CD4-positive, alpha-beta T cell (primary cell): Measurements from ENCODE around the gene DNPH1. TPM values are rescaled to one million over a fixed set of nuclear protein-coding genes. Genes with fewer than 3 reads are reported as not detected.

ENCODE experiments used
- ATAC-seq: fragments of 200-7000 bp; cut with Tn5 transposase; one replicate; pipeline ENCODE4 v1.10.0; 2022; ENCODE audit warnings: mild to moderate bottlenecking; ENCODE audit not compliant: poor library complexity
- CTCF ChIA-PET: fragments of 350-600 bp; sonication (Branson Sonifier 250); formaldehyde crosslinking; loops from one replicate; lab custom pipeline; 2021; ENCODE audit warnings: antibody characterized with exemption, inconsistent platforms; lab: Charles Lee
- POLR2A ChIA-PET: fragments of 350-600 bp; sonication (Branson Sonifier 250); formaldehyde crosslinking; loops from one replicate; lab custom pipeline; 2021; ENCODE audit warnings: antibody characterized with exemption, inconsistent platforms; lab: Charles Lee
- DNase-seq, 14 experiments: peaks; one replicate each; pipeline ENCODE4 v3.0.0-alpha.2; 2013 to 2020; ENCODE audit warnings: mixed read lengths in 2 of 14
- H3K27ac ChIP-seq, 2 donors: one replicate each; pipeline versions ENCODE4 v1.5.1 to v1.7.0; 2013; ENCODE audit warnings: low read length in 2 of 2, low read depth in 1 of 2, mild to moderate bottlenecking in 1 of 2
- H3K27me3 ChIP-seq, 2 experiments: 1 replicate in 1 of 2; 2 replicates in 1 of 2; pipeline versions ENCODE4 v1.6.1 to v1.7.0; 2013; ENCODE audit warnings: low read length in 2 of 2, control low read depth in 1 of 2, mild to moderate bottlenecking in 1 of 2, moderate library complexity in 1 of 2; ENCODE audit not compliant: insufficient read depth in 2 of 2, control insufficient read depth in 1 of 2
- H3K36me3 ChIP-seq: one replicate; pipeline ENCODE4 v1.6.1; 2013; ENCODE audit warnings: low read length, control low read depth; ENCODE audit not compliant: insufficient read depth
- H3K4me1 ChIP-seq: one replicate; pipeline ENCODE4 v1.6.1; 2013; ENCODE audit warnings: low read length, control low read depth; ENCODE audit not compliant: insufficient read depth
- H3K4me3 ChIP-seq: one replicate; pipeline ENCODE4 v1.5.1; 2013; ENCODE audit warnings: mild to moderate bottlenecking, low read length, moderate library complexity
- H3K9me3 ChIP-seq, 2 experiments: 1 replicate in 1 of 2; 2 replicates in 1 of 2; pipeline versions ENCODE4 v1.6.1 to v1.7.0; 2013; ENCODE audit warnings: low read length in 2 of 2, mild to moderate bottlenecking in 2 of 2, control low read depth in 1 of 2, moderate library complexity in 1 of 2; ENCODE audit not compliant: control insufficient read depth in 1 of 2, insufficient read depth in 1 of 2
- H3K27ac Mint-ChIP-seq: one replicate; pipeline ENCODE4 v1.8.0; 2020; ENCODE audit warnings: mixed read lengths
- H3K27me3 Mint-ChIP-seq: one replicate; pipeline ENCODE4 v1.8.0; 2021; ENCODE audit warnings: mixed read lengths
- H3K36me3 Mint-ChIP-seq: one replicate; pipeline ENCODE4 v1.8.0; 2021; ENCODE audit warnings: low read depth, mixed read lengths
- H3K4me1 Mint-ChIP-seq: one replicate; pipeline ENCODE4 v1.8.0; 2021; ENCODE audit warnings: low read depth, mixed read lengths
- H3K4me3 Mint-ChIP-seq: one replicate; pipeline ENCODE4 v1.8.0; 2020; ENCODE audit warnings: mild to moderate bottlenecking, mixed read lengths
- H3K9me3 Mint-ChIP-seq: one replicate; pipeline ENCODE4 v1.8.0; 2020; ENCODE audit warnings: mixed read lengths
- CTCF ChIP-seq: fragments of 200-600 bp; IDR thresholded peaks from one replicate; pipeline ENCODE4 v1.8.0; 2022; ENCODE audit warnings: antibody characterized with exemption, mild to moderate bottlenecking
- intact Hi-C, 2 experiments: fragments of 100-400 bp; cut with DNase I in 1 of 2; cut with micrococcal nuclease in 1 of 2; formaldehyde crosslinking; loops; one replicate each; pipeline versions ENCODE4 v1.15.1 to v1.9.0; 2023 to 2025; cut with DNase I, micrococcal nuclease
- total RNA-seq, 174 experiments: library from RNA in 2 of 174; stranded (reverse) in 2 of 174; gene quantifications; one replicate each; pipeline ENCODE4 v1.2.3 and lab custom pipeline; 2021 to 2026

DNPH1 gene
- total RNA-seq, 2 experiments from 2014 or later = 27.3 to 30.6 TPM

- ATAC-seq = no peak
- POLR2A ChIA-PET = interaction anchor here (1.1 kb wide), 1 partner anchor 116 kb away, joined by 3 read pairs; no protein-coding TSS in a partner anchor
- CTCF ChIA-PET = interaction anchor here (1.0 kb wide), 1 partner anchor 9 kb away, joined by 3 read pairs; no protein-coding TSS in a partner anchor
These were observed 38.5 kb upstream of the DNPH1 start for GRCh38 chr6:43267619-43268354.

GRCh38 chr6:43265564-43265963, 36.3 kb upstream of the DNPH1 start:
- Mint-ChIP-seq H3K4me1 (peaks cover 9% of the 10 kb centered on the region), H3K27ac (no peak overlapping the region), H3K36me3 (no peaks in the 10 kb centered on the region), H3K27me3 (peaks cover 5% of the 10 kb centered on the region), H3K9me3 (no peaks in the 10 kb centered on the region), H3K4me3 (no peak overlapping the region)
- Histone ChIP-seq H3K27ac (no peak overlapping the region), H3K9me3 (no peaks in the 10 kb centered on the region), H3K4me1 (peaks cover 18% of the 10 kb centered on the region), H3K36me3 (no peaks in the 10 kb centered on the region), H3K27me3 (peaks cover 0 to 2% of the 10 kb centered on the region in 2 experiments), H3K4me3 (no peak overlapping the region)
- CTCF ChIA-PET = no interaction called here
- POLR2A ChIA-PET = no interaction called here
- DNase-seq = no peak
- intact Hi-C loops = loop anchor here in 1 of 2 experiments (5.0 kb wide), 1 partner anchor 72 kb away; no protein-coding TSS in a partner anchor
- no peak for ATAC-seq
- no peak for TF ChIP-seq CTCF

More at GRCh38 chr6:43267619-43268354, 38.5 kb upstream of the DNPH1 start:
- H3K27ac Mint-ChIP-seq = no peak overlapping the region
- Histone ChIP-seq H3K4me3 (no peak overlapping the region), H3K27me3 (peaks cover 0 to 2% of the 10 kb centered on the region in 2 experiments), H3K4me1 (peaks cover 18% of the 10 kb centered on the region), H3K9me3 (no peaks in the 10 kb centered on the region), H3K36me3 (no peaks in the 10 kb centered on the region), H3K27ac (no peak overlapping the region)
- intact Hi-C loops = loop anchor here in 1 of 2 experiments (5.0 kb wide), 1 partner anchor 70 kb away; no protein-coding TSS in a partner anchor
- no peaks in the 10 kb centered on the region for H3K36me3 Mint-ChIP-seq
- H3K4me3 Mint-ChIP-seq = peak overlapping the region; percentile 54
- no peak for DNase-seq
- H3K4me1 Mint-ChIP-seq = peaks cover 13% of the 10 kb centered on the region
- H3K9me3 Mint-ChIP-seq = no peaks in the 10 kb centered on the region
- no peak for TF ChIP-seq CTCF
- H3K27me3 Mint-ChIP-seq = peaks cover 9% of the 10 kb centered on the region

- intact Hi-C loops = loop anchor here (5.0 kb wide), 2 partner anchors 68 to 73 kb away; no protein-coding TSS in a partner anchor
- no peaks in the 10 kb centered on the region for H3K36me3 Mint-ChIP-seq
- H3K4me1 ChIP-seq = peaks cover 13% of the 10 kb centered on the region
- ATAC-seq (no peak), DNase-seq (no peak)
- no peak overlapping the region for H3K4me3 ChIP-seq
- H3K9me3 Mint-ChIP-seq = no peaks in the 10 kb centered on the region
- H3K9me3 ChIP-seq = no peaks in the 10 kb centered on the region
- H3K27me3 ChIP-seq = peaks cover 0 to 2% of the 10 kb centered on the region in 2 experiments
- H3K4me3 Mint-ChIP-seq = no peak overlapping the region
- H3K27ac Mint-ChIP-seq = no peak overlapping the region
- peaks cover 5% of the 10 kb centered on the region for H3K4me1 Mint-ChIP-seq
- H3K27me3 Mint-ChIP-seq = peaks cover 5% of the 10 kb centered on the region
- no peaks in the 10 kb centered on the region for H3K36me3 ChIP-seq
- CTCF ChIA-PET = interaction anchor here (0.6 to 2.0 kb wide), 2 partner anchors 110 to 242 kb away, joined by 3 to 11 read pairs; no protein-coding TSS in a partner anchor
- TF ChIP-seq CTCF = no peak
- H3K27ac ChIP-seq = no peak overlapping the region
- POLR2A ChIA-PET = no interaction called here
These were observed 35.4 kb upstream of the DNPH1 start for GRCh38 chr6:43264599-43265145.
